Cardiac fibroblast (primary cell): Measurements from ENCODE around the gene BBS2.
A peak's percentile ranks its signal among the peaks of the same experiment; 100 is the strongest.
"Not testable (repeated sequence)": the region's sequence is repeated elsewhere in the genome, so short reads cannot be mapped to it uniquely, and the experiment has no call there.

Experiments used
- DNase-seq, 2 donors: peaks; one replicate each; pipeline versions ENCODE4 v3.0.0 to v3.0.0-alpha.2; 2010; ENCODE audit warnings: low read depth in 2 of 2
- H3K4me3 ChIP-seq, 2 donors: replicated peaks in 1 of 2; 1 replicate in 1 of 2; 2 replicates in 1 of 2; pipeline ENCODE4 v1.5.1; 2011; ENCODE audit warnings: low read depth in 2 of 2, low read length in 2 of 2, mild to moderate bottlenecking in 2 of 2, moderate library complexity in 1 of 2
- CTCF ChIP-seq: IDR thresholded peaks from one replicate; pipeline ENCODE4 v1.5.1; 2011; ENCODE audit warnings: low read depth, mild to moderate bottlenecking, low read length, inconsistent platforms

BBS2 gene

GRCh38 chr16:56512025-56512424 is 7.8 kb downstream of the BBS2 start:
- no peak for DNase-seq
- TF ChIP-seq CTCF = no peak
- H3K4me3 ChIP-seq = no peak overlapping the region

- no peak for TF ChIP-seq CTCF
- no peak overlapping the region for H3K4me3 ChIP-seq
- no peak for DNase-seq
These were observed 9.3 kb downstream of the BBS2 start for GRCh38 chr16:56510544-56510943.

GRCh38 chr16:56506941-56507340 is 12.9 kb downstream of the BBS2 start:
- peak; percentile 60 to 78 for DNase-seq
- H3K4me3 ChIP-seq = no peak overlapping the region
- no peak for TF ChIP-seq CTCF

DNA sequence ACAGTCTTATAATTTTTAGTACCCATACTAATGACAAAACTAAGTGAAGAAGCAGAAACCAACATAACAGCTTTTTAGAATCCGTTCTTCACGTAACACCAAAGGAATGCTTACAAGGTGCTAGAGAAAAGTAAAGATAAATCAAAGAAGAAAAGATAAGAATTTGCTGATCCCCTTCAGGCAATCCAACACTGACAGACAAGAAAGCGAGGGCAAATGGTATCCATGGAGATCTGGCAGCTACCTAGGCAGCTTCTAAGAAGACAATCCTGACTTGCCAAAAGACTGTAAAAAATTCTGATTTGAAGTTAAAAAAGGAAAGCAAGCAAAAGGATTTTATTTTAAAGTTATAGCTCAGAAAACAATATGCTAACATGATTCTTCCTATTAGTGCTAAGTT is 14.6 kb downstream of the BBS2 start:
- DNase-seq = no peak
- H3K4me3 ChIP-seq = no peak overlapping the region
- TF ChIP-seq CTCF = no peak

DNA sequence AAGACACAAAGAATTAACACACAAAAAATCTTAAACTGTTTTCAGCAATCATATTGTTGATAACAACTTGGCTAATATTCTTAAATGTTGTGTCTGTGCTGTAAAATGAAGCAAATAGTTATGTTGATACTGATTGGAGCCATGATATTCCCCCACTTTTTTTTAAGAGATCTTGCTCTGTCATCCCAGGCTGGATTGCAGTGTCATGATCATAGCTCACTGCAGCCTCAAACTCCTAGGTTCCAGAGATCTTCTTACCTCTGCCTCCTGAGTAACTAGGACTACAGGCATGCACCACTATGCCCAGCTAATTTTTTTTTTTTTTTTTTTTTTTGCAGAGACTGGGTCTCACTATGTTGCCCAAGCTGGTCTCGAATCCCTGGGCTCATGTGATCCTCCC is 26.0 kb downstream of the BBS2 start:
- TF ChIP-seq CTCF = no peak

DNA sequence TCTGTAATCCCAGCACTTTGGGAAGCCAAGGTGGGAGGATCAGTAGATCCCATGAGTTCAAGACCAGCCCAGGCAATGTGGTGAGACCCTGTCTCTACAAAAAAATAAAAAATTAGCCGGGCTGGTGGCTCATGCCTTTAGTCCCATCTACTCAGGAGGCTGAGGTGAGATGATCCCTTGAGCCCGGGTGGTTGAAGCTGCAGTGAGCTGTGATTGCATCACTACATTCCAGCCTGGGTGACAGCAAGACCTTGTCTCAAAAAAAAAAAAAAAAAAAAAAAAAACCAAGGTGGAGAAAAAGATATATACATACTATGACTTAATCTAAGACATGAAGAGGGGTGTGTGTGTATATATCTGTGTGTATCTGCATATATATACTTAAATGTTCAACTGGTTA is 26.7 kb downstream of the BBS2 start:
- no peak overlapping the region for H3K4me3 ChIP-seq
- TF ChIP-seq CTCF = no peak
- DNase-seq = peak in 1 of 2 donors; percentile 28

More for the DNA sequence above, 26.0 kb downstream of the BBS2 start:
- H3K4me3 ChIP-seq = no peak overlapping the region
- no peak for DNase-seq

DNA sequence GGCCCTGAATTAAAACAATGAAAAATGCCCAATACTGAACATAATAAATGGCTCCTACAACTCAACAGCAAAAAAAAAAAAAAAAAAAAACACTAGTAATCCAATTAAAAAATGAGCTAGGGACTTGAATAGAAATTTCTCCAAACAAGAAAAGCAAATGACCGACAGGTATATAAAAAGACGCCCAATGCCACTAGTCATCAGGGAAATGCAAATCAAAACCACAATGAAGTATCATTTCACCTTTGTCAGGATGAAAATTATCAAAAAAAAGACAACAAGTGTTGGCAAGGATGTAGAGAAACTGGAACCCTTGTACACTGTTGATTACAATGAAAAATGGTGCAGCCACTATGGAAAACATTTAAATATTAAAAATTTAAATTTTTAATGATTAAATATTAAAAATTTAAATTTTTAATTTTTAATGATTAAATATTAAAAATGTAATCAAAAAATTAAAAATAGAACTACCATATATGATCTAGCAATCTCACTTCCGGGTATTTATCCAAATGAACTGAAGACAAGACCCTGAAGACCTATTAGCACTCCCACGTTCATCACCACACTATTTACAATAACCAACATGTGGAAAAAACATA is 28.1 kb downstream of the BBS2 start:
- TF ChIP-seq CTCF = no peak
- H3K4me3 ChIP-seq = no peak overlapping the region
- no peak for DNase-seq

GRCh38 chr16:56488868-56489267 is 31.0 kb downstream of the BBS2 start:
- DNase-seq, H3K4me3 ChIP-seq: not testable (repeated sequence)
